NCI-H128 (cell line): ENCODE results near the gene TNS3.

Experiments used
- DNase-seq: peaks from one replicate; lab custom pipeline; 2025; ENCODE audit not compliant: unreplicated experiment; lab: John Stamatoyannopoulos, UW

TNS3 gene

GRCh38 chr7:47335557-47336471, 246.1 kb downstream of the TNS3 start:
- no peak for DNase-seq

GRCh38 chr7:47335071-47335470, 246.8 kb downstream of the TNS3 start:
- no peak for DNase-seq

GRCh38 chr7:47333959-47334358, 248.0 kb downstream of the TNS3 start:
- no peak for DNase-seq

- DNase-seq, result no peak
Observed at GRCh38 chr7:47333554-47333887, 248.4 kb downstream of the TNS3 start.

GRCh38 chr7:47332681-47333553, 249.0 kb downstream of the TNS3 start:
- no peak for DNase-seq

- no peak for DNase-seq
Observed at GRCh38 chr7:47332213-47332612, 249.7 kb downstream of the TNS3 start.

- no peak for DNase-seq
Observed at GRCh38 chr7:47331179-47331565, 250.7 kb downstream of the TNS3 start.

- DNase-seq, result no peak
Observed at GRCh38 chr7:47330561-47331178, 251.2 kb downstream of the TNS3 start.

- DNase-seq, result no peak
Observed at GRCh38 chr7:47330026-47330425, 251.9 kb downstream of the TNS3 start.

- no peak for DNase-seq
Observed at GRCh38 chr7:47329320-47329926, 252.5 kb downstream of the TNS3 start.

- DNase-seq, result no peak
Observed at GRCh38 chr7:47328392-47329319, 253.3 kb downstream of the TNS3 start.

GRCh38 chr7:47327698-47328391, 254.1 kb downstream of the TNS3 start:
- no peak for DNase-seq

GRCh38 chr7:47327346-47327697, 254.6 kb downstream of the TNS3 start:
- DNase-seq, result no peak

GRCh38 chr7:47326808-47327207, 255.1 kb downstream of the TNS3 start:
- DNase-seq, result no peak

- DNase-seq, result no peak
Observed at GRCh38 chr7:47326220-47326619, 255.7 kb downstream of the TNS3 start.

GRCh38 chr7:47325337-47325736, 256.6 kb downstream of the TNS3 start:
- no peak for DNase-seq

- DNase-seq, result no peak
Observed at GRCh38 chr7:47323904-47324303, 258.0 kb downstream of the TNS3 start.

- no peak for DNase-seq
Observed at GRCh38 chr7:47322731-47323130, 259.2 kb downstream of the TNS3 start.

- no peak for DNase-seq
Observed at GRCh38 chr7:47320296-47320695, 261.6 kb downstream of the TNS3 start.
